SK-N-SH treated with all-trans-retinoic acid at 6 μM for 48 hours (cell line): Measurements from ENCODE around the gene CIRBP.

Experiments
- ARNTL ChIP-seq: fragments of 450-650 bp; formaldehyde crosslinking; IDR thresholded peaks from 2 replicates; pipeline ENCODE4 v1.5.0; 2020; ENCODE audit warnings: low read depth, mild to moderate bottlenecking, moderate library complexity, borderline replicate concordance
- CSDC2 ChIP-seq: fragments of 250-450 bp; sonication (Bioruptor Pico); IDR thresholded peaks from 2 replicates; pipeline ENCODE4 v1.5.0; 2020; ENCODE audit warnings: mild to moderate bottlenecking, moderate library complexity
- OSR1 ChIP-seq: fragments of 250-450 bp; sonication (Bioruptor Pico); IDR thresholded peaks from 2 replicates; pipeline ENCODE4 v1.8.0; 2022; ENCODE audit warnings: moderate library complexity, mild to moderate bottlenecking, inconsistent platforms
- POU6F1 ChIP-seq: fragments of 250-450 bp; sonication (Bioruptor Pico); IDR thresholded peaks from 2 replicates; pipeline ENCODE4 v1.8.0; 2021; ENCODE audit warnings: low read depth, mild to moderate bottlenecking, moderate library complexity, borderline replicate concordance
- PPARA ChIP-seq: fragments of 250-450 bp; sonication (Bioruptor Pico); IDR thresholded peaks from 2 replicates; pipeline ENCODE4 v1.5.0; 2020; ENCODE audit warnings: mild to moderate bottlenecking, borderline replicate concordance
- RARB ChIP-seq: fragments of 250-450 bp; sonication (Bioruptor Pico); IDR thresholded peaks from 2 replicates; pipeline ENCODE4 v1.8.0; 2021; ENCODE audit warnings: mild to moderate bottlenecking, moderate library complexity
- SNAI2 ChIP-seq: fragments of 250-450 bp; sonication (Bioruptor Pico); IDR thresholded peaks from 2 replicates; pipeline ENCODE4 v1.5.0; 2020; ENCODE audit warnings: mild to moderate bottlenecking, moderate library complexity
- ZFP3 ChIP-seq: fragments of 250-450 bp; sonication (Bioruptor Pico); IDR thresholded peaks from 2 replicates; pipeline ENCODE4 v1.5.0; 2020; ENCODE audit warnings: mild to moderate bottlenecking, moderate library complexity
- ZNF70 ChIP-seq: fragments of 450-650 bp; formaldehyde crosslinking; IDR thresholded peaks from 2 replicates; pipeline ENCODE4 v1.5.0; 2020; ENCODE audit warnings: mild to moderate bottlenecking, moderate library complexity
- TF ChIP-seq, protein P1 (sequence below): fragments of 250-450 bp; sonication (Bioruptor Pico); IDR thresholded peaks from 2 replicates; pipeline ENCODE4 v1.5.1; 2020; ENCODE audit warnings: low read depth, mild to moderate bottlenecking, moderate library complexity
- TF ChIP-seq, protein P2 (sequence below): fragments of 250-450 bp; sonication (Bioruptor Pico); IDR thresholded peaks from 2 replicates; pipeline ENCODE4 v1.5.0; 2020; ENCODE audit warnings: mild to moderate bottlenecking, moderate library complexity

DNA sequence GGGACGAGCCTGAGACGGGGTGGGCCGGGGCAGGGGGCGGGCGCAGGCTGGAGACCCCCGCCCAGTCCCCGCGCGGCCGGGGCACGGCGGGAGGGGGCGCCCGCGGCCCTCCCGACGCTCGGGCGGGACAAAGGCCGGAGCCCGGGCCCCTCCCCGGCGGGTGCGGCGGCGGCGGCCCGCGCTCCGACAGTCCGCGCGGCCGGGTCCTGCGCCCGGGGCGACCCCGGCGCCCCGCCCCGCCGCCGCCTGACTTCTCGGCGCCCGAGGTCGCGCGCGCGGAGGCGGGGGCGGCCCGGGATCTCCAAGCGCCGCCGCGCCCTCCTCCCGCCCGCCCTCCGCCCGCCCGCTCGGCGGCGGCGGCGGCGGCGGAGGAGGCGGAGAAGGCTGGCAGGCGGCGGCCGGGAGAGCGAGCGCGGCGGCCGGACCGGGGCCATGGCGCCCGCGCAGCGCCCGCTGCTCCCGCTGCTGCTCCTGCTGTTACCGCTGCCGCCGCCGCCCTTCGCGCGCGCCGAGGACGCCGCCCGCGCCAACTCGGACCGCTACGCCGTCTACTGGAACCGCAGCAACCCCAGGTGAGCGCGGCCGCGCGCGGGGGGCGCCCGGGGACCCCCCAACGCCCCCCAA is 16.7 kb downstream of the CIRBP start, which contains the start of gene EFNA2:
- no peak for TF ChIP-seq CSDC2 (CRISPR knock-in tag)
- TF ChIP-seq OSR1, result no peak
- no peak for TF ChIP-seq ZNF70
- no peak for TF ChIP-seq ARNTL (CRISPR knock-in tag)
- TF ChIP-seq ZFP3 (CRISPR knock-in tag), result no peak
- TF ChIP-seq, protein P1, sequence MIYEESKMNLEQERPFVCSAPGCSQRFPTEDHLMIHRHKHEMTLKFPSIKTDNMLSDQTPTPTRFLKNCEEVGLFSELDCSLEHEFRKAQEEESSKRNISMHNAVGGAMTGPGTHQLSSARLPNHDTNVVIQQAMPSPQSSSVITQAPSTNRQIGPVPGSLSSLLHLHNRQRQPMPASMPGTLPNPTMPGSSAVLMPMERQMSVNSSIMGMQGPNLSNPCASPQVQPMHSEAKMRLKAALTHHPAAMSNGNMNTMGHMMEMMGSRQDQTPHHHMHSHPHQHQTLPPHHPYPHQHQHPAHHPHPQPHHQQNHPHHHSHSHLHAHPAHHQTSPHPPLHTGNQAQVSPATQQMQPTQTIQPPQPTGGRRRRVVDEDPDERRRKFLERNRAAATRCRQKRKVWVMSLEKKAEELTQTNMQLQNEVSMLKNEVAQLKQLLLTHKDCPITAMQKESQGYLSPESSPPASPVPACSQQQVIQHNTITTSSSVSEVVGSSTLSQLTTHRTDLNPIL (CRISPR knock-in tag), result no peak
- no peak for TF ChIP-seq PPARA (CRISPR knock-in tag)
- TF ChIP-seq POU6F1, result no peak
- no peak for TF ChIP-seq SNAI2 (CRISPR knock-in tag)
- TF ChIP-seq, protein P2, sequence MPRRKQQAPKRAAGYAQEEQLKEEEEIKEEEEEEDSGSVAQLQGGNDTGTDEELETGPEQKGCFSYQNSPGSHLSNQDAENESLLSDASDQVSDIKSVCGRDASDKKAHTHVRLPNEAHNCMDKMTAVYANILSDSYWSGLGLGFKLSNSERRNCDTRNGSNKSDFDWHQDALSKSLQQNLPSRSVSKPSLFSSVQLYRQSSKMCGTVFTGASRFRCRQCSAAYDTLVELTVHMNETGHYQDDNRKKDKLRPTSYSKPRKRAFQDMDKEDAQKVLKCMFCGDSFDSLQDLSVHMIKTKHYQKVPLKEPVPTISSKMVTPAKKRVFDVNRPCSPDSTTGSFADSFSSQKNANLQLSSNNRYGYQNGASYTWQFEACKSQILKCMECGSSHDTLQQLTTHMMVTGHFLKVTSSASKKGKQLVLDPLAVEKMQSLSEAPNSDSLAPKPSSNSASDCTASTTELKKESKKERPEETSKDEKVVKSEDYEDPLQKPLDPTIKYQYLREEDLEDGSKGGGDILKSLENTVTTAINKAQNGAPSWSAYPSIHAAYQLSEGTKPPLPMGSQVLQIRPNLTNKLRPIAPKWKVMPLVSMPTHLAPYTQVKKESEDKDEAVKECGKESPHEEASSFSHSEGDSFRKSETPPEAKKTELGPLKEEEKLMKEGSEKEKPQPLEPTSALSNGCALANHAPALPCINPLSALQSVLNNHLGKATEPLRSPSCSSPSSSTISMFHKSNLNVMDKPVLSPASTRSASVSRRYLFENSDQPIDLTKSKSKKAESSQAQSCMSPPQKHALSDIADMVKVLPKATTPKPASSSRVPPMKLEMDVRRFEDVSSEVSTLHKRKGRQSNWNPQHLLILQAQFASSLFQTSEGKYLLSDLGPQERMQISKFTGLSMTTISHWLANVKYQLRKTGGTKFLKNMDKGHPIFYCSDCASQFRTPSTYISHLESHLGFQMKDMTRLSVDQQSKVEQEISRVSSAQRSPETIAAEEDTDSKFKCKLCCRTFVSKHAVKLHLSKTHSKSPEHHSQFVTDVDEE (CRISPR knock-in tag), result no peak
- TF ChIP-seq RARB, result no peak
